NCI-H2081 (cell line): ENCODE measurements around the gene OR6M1.

Experiments used
- DNase-seq, 2 experiments: peaks; one replicate each; lab custom pipeline; 2025; lab: John Stamatoyannopoulos, UW

The OR6M1 gene

DNA sequence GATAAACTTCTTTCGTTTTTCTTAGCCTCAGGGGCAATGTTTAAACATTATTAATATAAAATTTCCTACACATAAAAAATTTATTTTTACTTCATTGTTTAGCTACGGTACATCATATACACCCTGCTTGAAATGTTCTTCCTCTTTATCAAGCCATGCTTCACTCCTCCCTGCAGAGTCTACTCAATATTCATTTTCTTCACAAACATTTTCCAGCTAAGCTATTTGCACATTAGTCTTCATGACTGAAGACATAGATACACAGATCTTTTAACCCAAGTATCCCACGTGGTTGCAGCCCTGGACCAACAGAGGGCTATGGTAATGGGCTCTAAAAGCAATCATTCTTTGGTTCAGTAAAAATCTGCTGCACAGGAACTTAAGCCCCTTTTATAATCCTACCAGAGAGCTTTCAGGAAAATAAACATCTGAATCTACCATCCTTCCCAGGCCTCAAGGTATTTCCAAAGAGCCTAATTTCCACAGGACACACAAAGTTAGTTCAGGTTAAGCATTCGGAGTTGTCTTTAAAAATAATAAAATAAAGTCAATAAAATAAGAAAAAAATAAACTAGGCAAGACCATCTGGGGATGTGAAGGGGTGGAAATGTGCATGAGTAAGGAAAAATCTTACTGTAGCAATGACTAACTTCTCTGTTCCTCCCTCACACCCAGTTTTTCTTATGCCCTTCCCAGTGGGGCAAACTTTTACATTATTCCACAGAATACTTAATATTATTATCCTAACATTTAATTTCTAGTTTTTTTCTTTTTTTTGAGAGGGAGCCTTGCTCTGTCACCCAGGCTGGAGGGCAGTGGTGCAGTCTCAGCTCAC lies 30.2 kb downstream of the OR6M1 start:
- no peak for DNase-seq

DNA sequence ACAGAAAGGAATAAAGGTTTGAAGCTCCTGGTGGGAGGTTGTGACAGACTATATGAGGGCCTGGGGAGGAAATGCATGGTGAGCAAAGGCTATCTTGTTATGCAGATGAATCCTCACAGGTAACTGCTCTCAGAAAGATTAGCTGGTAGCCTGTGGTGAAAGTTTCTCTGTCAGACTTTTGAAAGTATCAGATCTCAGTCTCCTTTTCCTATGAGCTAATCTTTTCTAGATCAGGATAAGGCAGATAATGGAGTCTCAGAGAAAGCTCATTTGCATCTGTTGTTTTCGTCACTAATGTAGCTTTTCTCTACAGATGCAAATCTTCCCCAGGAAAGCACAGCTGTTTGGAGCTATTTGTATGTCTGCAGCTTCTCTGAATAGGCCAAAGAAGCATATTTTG lies 30.9 kb downstream of the OR6M1 start:
- no peak for DNase-seq

DNA sequence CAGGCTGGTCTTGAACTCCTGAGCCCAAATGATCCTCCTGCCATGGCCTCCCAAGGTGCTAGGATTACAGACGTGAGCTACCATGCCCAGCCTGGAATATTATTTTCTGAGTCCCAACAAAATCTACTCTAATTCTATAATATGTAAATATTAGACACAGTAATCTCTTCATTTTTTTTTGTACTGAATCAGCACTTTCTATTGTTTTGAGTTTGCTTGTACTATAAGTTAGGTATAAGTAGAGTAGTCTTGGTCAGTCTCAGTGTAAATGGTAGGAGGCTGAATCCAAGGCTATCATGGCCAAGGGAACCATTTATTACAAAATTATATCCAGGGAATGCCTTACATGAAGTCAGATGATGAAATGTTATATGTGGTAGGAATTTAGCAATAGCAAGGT lies 32.2 kb downstream of the OR6M1 start:
- no peak for DNase-seq

DNA sequence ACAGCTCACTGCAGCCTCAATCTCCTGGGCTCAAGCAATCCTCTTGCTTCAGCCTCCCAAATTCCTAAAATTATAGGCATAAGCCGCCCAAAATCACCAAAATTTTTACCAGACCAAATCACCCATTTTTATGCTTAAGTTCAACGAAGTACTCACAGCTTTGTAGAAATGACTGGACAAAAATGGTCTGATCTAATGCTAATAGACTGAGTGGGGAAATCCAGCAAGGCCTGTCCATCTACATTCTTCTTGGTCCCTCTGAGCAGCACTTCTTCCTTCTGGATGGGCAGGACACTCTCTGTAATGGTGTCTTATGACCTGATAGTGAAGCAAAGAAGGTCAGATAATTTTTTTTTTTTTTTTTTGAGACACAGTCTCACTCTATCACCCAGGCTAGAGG lies 33.1 kb downstream of the OR6M1 start:
- no peak for DNase-seq

DNA sequence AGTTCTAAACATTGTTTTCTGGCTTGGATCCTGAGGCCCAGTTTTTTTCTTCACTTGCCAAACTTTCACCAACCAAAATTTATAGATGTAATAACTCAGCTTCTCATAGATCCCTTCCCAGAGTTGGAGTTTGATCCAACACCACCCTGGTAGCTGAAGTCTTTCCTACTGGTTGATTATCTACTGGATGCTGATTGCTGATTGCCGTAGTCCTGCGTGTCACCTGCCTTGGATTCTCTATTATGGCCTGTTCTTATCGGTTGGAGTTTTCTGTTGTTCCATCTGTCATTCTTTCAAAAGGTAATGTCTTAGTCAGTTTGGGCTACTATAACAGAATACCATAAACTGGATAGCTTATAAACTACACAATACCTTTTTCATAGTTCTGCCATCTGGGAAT lies 34.5 kb downstream of the OR6M1 start:
- DNase-seq = no peak

DNA sequence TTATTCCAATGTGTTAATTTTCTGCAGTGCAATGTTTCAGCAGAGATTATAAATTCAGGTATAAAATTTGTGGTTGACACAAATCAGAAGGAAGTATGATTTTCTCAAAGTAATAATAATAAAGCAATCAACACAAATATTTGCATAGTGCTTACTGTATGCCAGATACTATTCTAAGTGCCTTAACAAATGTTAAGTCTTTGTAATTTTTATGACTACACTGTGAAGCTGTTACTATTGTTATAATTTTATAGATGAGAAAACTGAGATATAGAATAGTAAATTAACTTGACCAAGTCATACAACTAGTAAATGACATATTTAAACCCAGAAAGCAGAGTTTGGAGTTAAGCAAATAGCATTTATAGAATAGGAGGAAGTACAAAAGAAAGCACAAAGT lies 35.4 kb downstream of the OR6M1 start:
- DNase-seq = no peak

DNA sequence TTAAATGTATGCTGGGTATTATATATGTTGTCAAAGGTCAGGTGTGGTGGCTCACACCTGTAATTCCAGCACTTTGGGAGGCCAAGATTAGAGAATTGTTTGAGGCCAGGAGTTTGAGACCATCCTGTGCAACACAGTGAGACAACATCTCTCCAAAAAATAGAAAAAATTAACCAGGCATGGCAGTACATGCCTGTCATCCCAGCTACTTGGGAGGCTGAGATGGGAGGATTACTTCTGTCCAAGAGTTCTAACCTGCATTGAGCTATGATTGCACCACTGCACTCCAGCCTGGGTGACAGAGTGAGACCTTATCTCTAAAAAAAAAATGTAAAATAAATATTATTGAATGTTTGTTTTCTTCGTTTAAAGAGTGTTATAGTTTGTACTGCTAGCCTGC lies 40.5 kb downstream of the OR6M1 start:
- DNase-seq = no peak

DNA sequence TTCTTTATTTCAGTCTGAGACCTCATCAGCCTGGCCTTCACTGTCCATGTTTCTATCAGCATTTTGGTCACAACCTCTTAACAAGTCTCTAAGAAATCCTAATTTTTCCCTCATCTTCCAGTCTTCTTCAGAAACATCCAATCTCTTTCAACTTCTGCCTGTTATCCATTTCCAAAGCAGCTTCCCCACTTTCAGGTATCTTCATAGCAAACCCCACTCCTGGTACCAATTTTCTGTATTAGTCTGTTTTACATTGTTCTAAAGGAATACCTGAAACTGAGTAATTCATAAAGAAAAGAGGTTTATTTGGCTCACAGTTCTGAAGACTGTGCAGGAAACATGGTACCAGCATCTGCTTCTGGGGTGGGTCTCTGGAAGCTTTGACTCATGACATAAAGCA lies 43.7 kb downstream of the OR6M1 start:
- DNase-seq = no peak

DNA sequence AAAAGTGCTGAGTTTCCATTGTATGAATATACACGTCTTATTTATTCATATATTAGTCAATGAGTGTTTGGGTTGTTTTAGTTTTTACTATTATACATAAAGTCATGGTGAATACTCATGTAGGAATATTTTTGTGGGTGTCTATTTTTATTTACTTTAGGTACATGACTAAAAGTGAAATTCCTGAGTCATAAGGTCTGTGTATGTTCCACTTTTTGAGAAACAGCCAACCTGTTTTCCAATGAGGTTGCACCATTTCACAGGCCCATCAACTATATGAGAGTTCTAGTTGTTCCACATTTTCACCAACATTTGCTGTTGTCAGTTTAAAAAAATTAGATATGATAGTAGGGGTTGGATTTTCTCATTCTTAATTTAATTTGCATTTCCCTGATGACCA lies 45.3 kb downstream of the OR6M1 start:
- DNase-seq = no peak

DNA sequence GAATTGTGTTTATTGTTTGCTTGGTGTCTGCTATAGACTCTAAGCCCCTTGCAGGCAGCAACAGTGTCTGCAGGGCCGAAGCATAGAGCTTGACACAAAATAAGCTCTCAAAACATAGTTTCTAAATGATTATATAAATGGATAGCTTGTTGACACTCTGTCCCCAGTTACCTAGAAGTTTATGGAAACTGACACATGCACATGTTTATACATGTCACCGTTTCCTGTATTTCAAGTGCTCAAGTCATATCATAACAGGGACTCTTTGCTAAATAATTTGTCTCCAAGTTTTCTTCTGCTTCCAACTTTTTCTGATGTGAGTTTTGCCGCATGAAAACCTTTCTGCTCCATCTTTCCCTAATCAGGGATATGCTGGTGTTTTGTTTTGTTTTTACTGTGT lies 48.2 kb downstream of the OR6M1 start:
- DNase-seq = no peak

DNA sequence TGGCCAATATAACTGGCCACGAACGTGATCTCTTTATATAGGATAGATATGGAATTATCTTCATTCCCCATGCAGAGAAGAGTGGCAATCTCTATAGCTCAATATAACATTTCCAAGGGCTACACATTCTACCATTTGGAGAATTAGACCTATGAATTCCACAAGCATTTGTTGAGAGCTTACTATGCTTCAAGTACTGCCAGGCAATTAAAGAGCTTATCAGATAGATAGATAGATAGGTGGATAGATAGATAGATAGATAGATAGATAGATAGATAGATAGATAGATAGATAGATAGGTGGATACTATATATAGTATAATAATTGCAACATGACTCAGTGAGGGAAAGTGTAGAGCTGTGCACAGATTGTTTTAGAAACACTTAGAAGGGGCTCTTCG lies 50.3 kb downstream of the OR6M1 start:
- no peak for DNase-seq
